Retina (tissue), 1 donor: ENCODE measurements around the gene SMCHD1.
"Not testable (repeated sequence)": the region's sequence is repeated elsewhere in the genome, so short reads cannot be mapped to it uniquely, and the experiment has no call there.

Experiments used
- DNase-seq: peaks from one replicate; pipeline ENCODE4 v3.0.0-alpha.2; 2016

Gene SMCHD1

DNA sequence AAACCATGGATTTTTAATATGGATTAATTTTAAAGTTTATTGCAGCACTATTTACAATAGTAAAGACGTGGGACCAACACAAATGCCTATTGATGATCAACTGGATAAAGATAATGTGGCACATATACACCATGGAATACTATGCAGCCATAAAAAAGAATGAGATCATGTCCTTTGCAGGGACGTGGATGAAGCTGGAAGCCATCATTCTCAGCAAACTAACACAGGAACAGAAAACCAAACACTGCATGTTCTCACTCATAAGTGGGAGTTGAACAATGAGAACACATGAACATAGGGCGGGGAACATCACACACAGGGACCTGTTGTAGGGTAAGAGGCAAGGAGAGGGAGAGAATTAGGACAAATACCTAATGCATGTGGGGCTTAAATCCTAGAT, 5.3 kb downstream of the SMCHD1 start:
- DNase-seq: not testable (repeated sequence)

DNA sequence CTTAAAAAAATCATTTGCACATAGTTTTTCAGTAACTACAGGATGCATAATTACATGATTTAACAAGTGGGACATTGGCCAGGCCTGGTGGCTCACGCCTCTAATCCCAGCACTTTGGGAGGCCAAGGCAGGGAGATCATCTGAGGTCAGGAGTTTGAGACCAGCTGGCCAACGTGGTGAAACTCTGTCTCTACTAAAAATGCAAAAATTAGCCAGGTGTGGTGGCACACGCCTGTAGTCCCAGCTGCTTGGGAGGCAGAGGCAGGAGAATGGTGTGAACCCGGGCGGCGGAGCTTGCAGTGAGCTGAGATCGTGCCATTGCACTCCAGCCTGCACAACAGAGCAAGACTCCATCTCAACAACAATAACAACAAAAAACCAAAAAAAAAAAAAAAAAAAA, 6.8 kb downstream of the SMCHD1 start:
- DNase-seq: not testable (repeated sequence)

DNA sequence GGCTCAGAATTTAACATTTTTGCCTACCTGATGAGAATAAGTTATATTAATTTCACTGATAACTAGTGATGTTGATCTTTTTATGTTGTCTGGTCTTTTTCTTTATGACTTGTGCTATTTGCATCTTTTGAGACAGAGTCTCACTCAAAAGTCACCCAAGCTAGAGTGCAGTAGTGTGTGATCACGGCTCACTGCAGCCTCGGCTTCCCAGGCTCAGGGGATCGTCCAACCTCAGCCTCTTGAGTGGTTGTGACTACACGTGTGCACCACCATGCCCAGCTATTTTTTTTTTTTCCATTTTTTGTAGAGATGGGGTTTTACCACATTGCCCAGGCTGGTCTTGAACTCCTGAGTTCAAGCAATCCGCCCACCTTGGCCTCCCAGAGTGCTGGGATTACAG, 7.5 kb downstream of the SMCHD1 start:
- DNase-seq: no peak

DNA sequence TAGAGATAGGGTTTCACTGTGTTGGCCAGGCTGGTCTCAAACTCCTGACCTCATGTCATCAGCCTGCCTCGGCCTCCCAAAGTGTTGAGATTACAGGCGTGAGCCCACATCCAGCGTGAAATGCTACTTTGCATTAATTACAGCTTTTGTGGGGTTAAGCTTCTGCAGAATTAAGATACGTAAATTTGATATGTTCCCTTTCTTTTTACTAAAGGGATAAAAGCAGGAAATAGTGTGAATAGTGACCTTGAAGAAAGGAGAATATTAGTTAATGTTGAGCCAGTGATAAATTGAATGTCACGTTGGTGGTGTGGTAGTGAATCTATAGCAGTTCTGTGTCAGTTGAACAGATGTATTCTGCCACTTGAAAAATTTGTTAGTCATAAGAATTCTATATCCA, 16.9 kb downstream of the SMCHD1 start:
- no peak for DNase-seq

DNA sequence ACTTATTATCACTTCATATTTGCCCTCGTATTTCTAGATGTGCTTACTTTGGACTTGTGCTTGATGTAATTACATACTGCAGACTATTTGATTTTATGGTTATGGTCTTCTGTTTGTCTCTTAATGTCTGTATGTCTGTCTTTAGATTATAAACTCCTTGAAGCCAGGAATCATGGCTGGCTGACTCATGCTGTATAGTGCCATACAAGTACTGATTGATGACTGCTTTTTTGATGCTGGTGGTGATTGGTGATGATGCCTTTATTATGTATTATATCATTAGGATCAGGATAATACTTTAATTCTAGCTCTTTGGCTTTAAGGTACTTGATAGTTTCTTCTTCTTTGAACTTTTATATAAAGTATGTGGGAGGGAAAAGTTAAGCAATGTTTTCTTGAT, 17.3 kb downstream of the SMCHD1 start:
- no peak for DNase-seq

DNA sequence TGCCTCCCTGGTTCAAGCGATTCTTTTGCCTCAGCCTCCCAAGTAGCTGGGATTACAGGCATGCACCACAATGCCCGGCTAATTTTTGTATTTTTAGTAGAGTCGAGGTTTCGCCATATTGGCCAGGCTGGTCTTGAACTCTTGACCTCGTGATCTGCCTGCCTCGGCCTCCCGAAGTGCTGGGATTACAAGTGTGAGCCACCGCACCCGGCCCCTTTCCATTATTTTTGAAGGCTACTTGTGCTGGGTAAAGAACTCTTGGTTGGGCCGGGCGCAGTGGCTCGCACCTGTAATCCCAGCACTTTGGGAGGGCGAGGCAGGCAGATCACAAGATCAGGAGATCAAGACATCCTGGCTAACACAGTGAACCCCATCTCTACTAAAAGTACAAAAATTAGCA, 23.4 kb downstream of the SMCHD1 start:
- DNase-seq: not testable (repeated sequence)

DNA sequence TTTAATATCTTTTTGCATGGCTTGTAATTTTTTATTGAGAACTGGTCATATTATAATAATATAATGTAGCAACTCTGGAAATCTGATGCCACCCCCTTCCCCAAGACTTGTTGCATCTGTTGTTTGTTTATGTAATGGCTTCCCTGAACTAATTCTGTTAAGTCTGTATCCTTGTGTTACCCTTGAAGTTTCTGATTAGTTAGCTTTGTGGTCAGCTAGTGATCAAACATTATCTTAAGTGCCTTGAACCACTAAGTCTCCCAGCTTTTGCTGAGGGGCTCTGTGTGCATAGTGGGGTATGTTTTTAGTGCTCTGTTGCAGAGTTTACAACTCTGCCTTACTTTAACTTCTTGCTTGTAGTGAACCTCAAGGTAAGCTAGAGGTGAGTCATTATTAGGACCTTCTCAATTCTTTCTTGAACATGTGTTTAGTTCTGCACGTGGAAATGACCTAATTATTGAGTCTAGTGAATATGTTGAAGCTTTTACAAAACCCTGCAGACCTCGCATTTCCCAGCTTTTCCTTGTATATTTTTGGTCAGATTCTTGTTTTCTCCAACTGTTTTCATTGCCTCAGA, 24.8 kb downstream of the SMCHD1 start:
- DNase-seq: no peak

DNA sequence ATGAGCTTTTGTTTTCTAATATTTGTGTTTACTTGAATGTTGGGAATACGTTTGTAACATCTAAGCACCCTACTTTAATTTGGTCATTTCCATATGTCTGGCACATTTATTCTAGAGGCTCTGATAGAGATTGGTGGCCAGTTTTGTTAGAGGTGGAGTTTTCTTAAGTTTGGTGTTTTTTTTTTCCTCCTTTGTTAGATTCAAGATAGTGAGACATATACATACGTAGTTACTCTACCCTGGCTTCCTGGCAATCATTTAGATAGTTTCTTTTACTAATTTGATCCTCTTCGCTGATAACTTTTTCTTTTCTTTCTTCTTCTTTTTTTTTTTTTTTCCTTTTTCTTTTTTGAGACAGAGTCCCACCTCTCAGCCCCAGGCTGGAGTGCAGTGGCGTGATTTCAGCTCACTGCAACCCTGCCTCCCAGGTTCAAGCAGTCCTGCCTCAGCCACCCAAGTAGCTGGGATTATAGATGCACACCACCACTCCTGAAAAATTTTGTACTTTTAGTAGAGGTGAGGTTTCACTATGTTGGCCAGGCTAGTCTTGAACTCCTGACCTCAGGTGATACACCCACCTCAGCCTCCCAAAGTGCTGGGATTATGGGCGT, 26.6 kb downstream of the SMCHD1 start:
- DNase-seq: no peak

DNA sequence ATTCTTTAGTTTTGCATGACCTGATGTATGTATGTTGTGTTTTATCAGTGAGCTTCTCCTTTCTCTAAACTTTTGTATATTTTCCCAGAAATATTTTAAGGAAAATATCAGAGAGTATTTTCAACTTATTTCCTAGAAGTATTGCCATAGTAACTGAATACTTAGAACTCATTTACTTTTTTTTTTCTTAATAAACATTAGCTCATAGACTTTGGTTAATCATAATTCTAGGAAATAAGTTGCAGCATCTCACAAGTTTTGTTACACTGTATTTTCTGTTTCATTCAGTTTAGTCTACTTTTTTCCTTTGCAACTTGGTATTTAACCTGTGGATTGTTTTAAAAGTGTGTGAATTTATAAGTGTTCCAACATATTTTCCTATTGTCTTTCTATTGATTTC, 27.5 kb downstream of the SMCHD1 start:
- DNase-seq: no peak

DNA sequence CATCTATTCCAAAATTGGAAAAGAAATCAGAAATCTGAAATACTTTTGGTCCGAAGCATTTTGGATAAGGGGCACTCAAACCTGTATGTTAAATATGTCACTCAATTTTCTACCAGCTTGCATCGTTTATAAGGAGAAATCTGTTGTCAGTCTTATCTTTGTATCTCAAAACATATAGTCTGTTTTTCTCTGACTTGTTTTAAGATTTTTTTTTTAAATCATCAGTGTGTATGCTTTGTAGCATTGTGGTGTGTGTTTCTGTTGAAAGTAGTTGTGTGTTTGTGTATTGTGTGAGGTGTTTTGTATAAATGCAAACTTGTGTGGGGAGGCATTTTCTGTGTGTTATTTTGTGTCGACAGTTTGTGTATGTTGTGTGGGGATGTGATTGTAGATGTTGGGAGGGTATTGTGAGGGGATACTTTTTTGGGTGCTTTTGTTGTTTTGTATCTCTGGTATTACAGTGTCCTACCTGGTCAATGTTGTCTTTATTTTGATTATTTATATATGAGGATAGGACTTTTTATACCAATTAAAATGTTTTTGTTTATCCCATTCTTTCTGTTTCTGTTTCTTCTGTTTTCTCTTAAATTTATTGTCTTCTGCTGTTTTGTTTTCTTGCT, 30.9 kb downstream of the SMCHD1 start:
- no peak for DNase-seq

DNA sequence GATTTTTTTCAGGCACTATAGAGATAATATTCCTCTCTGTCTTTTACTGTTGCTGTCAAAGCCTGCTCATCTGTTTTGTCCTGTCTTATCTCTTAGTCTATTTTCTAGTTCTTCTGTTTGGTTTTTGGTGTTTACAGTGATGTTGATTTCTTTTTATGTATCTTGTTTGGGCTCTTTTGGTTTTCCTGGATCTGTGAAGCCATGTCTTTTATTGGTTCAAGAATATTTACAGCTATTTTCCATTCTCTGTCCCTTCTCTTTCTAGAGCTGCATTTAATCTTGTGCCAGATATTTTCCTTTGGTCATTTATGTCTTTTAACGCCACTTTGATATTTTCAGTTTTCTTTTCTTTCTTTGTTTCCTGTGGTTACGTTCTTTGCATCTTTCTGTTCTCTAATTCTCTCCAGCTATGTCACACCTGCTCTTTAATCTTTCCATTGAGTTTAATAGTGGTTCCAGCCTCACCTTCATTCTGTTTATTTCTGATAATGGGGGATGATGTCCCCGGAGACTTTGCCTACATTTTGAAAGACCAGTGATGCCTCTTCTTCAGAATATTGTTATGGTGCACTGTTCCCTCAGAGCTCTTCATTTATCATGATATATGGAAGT, 32.0 kb downstream of the SMCHD1 start:
- no peak for DNase-seq

DNA sequence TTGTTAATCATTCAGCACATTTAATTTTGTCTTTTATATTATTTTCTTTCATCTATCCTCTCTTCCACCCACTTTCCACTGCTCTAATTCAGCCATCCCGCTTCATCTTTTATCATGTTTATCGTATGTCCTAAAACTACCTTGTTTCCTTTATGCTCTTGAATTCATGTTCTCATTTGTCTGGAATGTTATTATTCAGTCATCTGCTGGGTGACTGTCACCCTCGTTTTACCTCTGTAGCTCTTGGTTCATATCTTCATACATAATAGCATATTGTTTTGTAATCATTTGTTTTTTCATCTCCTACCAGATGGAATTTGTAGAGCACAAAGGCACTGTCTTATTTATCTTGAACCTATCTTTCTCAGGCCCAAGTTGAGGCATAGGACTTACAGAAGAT, 37.0 kb downstream of the SMCHD1 start:
- no peak for DNase-seq

DNA sequence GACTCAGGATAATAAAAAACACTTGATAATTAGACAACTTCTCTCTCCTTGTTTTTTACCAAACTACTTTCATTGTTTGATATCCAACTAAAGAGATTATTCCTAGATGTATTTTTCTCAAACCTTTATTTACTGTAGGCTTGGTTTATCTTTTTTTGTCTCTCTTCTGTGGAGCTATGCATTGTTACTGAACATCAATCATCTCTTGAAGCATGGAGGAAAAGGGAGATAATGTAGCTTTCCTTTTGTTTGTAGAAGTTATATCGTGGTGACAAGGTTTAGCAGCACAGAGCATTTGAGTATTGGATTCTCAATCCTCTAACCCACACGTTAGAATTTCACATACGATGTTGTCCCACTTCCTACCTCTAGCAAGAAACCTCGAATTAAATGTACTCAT, 41.7 kb downstream of the SMCHD1 start:
- DNase-seq: no peak

DNA sequence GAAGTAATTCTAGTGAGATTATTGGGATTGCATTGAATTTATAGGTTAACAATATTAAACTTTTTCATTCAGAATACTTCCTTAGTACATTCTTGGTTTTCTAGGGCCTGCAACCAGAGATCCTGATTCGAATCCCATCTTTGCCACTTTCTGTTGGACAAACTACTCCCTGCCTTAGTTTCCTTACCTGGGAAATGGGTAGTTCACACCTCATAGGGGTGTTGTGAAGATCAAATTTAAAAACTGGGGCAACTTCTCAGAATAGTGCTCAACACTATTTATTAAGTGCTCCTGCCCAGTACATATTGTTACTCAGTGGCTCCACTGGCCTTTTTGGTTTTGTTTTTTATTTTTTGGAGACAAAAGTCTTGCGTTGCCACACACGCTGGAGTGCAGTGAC, 43.5 kb downstream of the SMCHD1 start:
- DNase-seq: no peak

DNA sequence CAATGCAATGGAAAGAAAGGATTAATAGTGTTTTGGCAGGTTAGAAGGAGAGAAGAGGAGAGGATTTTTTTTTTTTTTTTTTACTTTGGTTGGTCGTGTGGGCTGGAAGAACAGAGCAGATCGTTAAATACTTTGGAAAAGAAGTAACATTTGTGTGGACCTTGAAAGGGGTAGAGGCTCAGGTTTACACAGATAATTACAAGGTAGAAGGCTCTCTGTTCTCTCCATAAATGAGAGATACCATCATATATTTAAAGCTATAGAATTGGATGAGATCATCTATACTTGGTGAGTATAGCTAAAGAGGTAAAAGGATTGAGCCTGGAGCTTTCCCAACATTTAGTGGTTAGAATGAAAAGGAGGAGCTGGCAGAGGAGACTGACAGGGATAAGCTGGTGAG, 49.0 kb downstream of the SMCHD1 start:
- no peak for DNase-seq

DNA sequence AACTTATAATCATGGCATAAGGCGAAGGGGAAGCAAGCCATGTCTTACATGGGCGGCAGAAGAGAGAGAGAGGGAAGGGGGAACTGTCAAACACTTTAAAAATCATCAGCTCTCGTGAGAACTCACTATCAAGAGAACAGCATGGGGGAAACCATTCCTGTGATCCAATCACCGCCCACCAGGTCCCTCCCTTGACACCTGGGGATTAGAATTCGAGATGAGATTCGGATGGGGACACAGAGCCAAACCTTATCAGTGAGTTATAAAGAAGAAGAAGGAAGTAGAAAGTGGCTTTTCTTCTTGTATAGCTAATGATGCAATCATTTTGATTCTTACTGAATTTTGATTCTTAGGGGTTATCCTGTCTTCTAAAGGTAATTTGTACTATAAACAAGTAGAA, 51.4 kb downstream of the SMCHD1 start:
- no peak for DNase-seq

DNA sequence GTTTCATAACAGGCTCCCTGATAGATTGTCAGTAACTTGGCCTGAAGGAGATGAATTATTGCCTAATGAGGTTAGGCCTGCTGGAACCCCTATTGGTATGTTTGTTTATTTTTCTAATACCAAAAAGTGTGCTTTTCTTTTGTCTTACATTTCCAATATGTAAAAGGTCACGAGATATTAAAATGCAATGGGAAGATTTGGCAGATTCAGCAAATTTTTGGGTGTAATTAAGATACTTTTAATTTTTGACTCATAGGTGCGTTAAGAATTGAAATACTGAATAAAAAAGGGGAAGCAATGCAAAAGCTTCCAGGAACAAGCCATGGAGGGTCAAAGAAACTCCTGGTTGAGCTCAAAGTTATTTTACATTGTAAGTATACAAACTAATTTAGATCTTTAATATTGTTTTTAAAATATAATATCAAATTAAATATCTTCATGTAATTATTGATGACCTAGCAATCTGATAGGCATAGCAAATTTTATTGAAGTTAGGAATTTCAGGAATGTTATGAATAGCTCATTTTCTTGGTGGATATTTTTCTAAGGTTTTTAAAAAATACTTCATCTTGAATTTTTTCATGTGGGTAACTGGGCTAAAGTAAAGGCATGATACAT, 52.1 kb downstream of the SMCHD1 start:
- no peak for DNase-seq

DNA sequence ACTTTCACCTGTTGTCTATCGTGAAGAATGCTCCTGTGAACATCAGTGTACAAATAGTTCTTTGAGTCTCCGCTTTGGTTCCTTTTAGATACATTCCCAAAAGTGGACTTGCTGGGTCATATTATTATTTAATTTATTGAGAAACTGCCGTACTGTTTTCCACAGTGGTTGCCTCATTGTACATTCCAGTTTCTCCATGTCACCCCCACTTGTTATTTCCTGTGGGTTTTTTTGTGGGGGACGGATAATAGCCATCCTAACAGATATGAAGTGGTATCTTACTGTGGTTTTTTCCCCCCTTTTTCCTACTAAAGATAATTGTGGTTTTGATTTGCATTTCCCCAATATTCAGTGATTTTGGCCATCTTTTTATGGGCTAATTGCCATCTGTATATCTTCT, 53.8 kb downstream of the SMCHD1 start:
- DNase-seq: no peak

DNA sequence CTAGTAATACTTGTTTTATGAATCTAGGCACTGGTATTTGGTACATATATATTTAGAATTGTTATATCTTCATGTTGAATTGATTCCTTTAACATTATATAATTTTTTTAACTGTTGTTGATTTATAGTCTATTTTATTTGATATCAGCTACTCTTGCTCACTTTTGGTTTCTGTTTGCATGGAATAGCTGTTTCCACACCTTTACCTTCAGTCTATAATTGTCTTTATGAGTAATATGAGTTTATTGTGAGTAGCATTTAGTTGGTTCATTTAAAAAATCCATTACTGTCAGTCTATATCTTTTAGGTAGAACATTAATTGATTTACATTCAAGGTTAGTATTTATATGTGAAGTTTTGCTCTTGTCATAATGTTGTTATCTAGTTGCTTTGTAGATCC, 58.6 kb downstream of the SMCHD1 start:
- DNase-seq: no peak

DNA sequence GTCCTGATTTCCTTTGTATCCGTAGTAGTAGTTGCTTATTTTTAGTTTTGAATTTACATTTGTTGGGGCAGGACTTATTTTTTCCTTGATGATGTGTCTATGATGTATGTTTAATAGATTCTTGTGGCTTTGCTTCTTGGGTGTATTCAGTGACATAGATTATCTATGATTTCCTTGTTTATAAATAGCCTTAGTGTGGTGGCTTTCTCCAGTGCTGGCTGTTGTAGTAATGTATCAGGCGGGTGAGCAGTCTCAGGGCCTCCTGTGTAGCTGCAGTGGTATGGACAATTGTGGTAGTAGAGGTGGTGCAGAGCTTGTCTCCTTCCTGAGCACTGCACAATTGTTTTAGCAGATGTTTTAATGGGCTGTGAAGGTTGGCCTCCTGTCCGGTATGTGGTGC, 60.5 kb downstream of the SMCHD1 start:
- no peak for DNase-seq

DNA sequence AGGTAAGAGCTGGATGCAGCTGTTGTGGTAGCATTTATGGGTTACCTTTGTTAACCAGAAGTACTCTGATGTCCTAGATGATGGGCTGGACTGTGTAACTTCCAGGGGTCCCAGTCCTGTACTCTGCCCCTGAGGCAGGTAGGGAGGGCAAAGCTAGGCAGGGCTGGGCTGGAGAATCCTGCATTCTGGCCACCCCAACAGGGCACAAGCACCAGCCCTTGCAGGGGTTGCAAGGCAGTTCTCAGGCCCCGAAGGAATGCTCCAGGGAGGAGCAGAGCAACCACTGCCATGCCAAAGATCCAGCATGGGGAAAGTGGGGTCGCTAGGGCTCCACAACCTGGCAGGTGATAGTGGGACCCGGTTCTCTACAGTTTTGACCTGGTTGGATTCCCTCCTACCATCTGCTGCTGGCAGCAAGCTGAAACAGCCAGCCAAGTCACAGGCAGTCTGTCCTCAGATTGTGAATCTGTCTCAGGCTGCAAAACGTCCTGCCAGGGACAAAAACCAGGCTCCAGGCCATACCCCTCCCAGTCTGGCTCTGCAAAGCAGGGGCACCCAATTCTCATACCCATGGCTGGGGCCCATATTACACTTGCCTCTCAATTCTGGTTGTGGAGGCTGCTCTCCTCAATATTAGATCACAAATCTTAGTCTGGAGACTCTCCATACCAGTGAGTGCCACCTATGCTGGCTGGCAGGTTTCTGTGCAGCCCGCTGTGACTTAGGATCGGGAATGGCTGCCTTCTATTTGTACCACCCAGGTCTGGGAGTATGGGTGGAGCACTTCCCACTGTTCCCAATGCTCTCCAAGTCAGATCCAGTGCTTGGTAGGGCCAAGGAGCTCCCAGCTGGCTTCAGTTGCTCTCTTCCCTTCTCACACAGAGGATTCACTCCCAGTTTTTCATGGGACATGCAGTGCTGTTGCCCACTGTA, 61.1 kb downstream of the SMCHD1 start:
- no peak for DNase-seq

DNA sequence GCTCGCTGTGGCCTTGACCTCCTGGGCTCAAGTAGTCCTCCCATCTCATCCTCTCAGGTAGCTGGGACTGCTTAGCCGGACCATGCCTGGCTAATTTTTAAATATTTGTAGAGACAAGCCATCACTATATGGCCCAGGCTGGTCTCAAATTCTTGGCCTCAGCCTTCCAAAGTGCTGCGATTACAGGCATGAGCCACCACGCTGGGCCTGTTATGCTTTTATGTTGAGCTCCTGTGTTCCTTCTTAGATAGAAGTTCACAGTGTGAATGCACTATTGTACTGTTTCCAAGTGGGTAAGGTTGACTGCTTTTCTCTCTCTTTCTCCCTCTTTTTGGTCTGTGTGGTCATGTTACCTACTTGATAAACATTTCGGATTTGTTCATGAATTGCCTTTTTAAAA, 61.9 kb downstream of the SMCHD1 start:
- no peak for DNase-seq

DNA sequence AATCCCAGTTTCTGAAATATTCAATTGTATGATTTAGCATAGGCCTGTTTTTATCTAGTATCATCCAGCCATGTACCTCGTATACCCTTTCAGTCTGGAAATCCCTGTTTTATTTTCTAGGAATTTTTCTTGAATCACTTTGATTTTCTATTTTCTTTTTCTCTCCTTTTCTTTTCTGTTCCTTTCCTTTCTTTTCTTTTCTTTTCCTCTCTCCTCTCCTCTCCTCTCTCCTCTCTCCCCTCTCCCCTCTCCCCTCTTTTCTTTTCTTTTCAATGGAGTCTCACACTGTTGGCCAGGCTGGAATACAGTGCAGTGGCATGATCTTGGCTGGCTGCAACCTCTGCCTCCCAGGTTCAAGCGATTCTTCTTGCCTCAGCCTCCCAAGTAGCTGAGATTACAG, 63.5 kb downstream of the SMCHD1 start:
- no peak for DNase-seq
